Pancreas (tissue), 10 donors: Measurements from ENCODE around the gene ITPKB. TPM values are rescaled to one million over a fixed set of nuclear protein-coding genes. Genes with fewer than 3 reads are reported as not detected.

Experiments
- ATAC-seq, 4 donors: fragments of 200-7000 bp; cut with Tn5 transposase; one replicate each; pipeline versions ENCODE4 v1.8.0 to v1.9.1; 2020; ENCODE audit warnings: mild to moderate bottlenecking in 4 of 4, moderate library complexity in 4 of 4
- DNase-seq, 6 donors: peaks; one replicate each; pipeline ENCODE4 v3.0.0-alpha.2; 2020
- FAIRE-seq: peaks from 2 replicates; lab custom pipeline; 2012; peaks lifted over from hg19 to GRCh38; lab: Jason Lieb, UNC
- H3K27ac ChIP-seq, 4 donors: fragments of 200-600 bp; sonication (generic); 1 replicate in 3 of 4; 2 replicates in 1 of 4; pipeline versions ENCODE4 v1.5.0 to v1.8.0; 2020
- H3K27me3 ChIP-seq, 4 donors: fragments of 200-600 bp; one replicate each; pipeline ENCODE4 v1.8.0; 2021
- H3K36me3 ChIP-seq, 3 donors: fragments of 200-600 bp; sonication (generic) in 1 of 3; one replicate each; pipeline versions ENCODE4 v1.5.0 to v1.8.0; 2020 to 2021
- H3K4me1 ChIP-seq, 3 donors: fragments of 200-600 bp; one replicate each; pipeline ENCODE4 v1.8.0; 2021
- H3K4me3 ChIP-seq, 4 donors: fragments of 200-600 bp; sonication (generic) in 2 of 4; one replicate each; pipeline versions ENCODE4 v1.5.0 to v1.8.0; 2020 to 2021
- H3K9me3 ChIP-seq, 4 donors: fragments of 200-600 bp; one replicate each; pipeline ENCODE4 v1.8.0; 2021
- WGBS, 2 donors: extraction: QIAGEN DNeasy Blood & Tissue Kit; methylation state at CpG; one replicate each; pipeline ENCODE4 v1.1.7; 2013; 5-methylcytosine and 5-hydroxymethylcytosine counted together
- intact Hi-C, 3 donors: fragments of 100-400 bp; cut with DNase I; formaldehyde crosslinking; loops; one replicate each; pipeline versions ENCODE4 v1.11.1 to v1.14.2; 2022
- polyA plus RNA-seq, 2 donors: library from polyadenylated mRNA; stranded (reverse); fragments of 200-250 nt; gene quantifications; one replicate each; pipeline ENCODE4 v1.2.3, GENCODE V29; 2013
- total RNA-seq, 6 donors: library from RNA; stranded (reverse); fragmentation: NEBNext Ultra II Directional in 4 of 6; extraction: Animal tissue kit (Norgen Biotek cat#: 25700) in 4 of 6; gene quantifications; one replicate each; pipeline versions ENCODE4 v1.2.1 to v1.2.4, GENCODE V29; 2021 to 2023
- TF ChIP-seq, protein P1 (sequence below), 4 donors: fragments of 200-600 bp; sonication (generic) in 3 of 4; IDR thresholded peaks; one replicate each; pipeline versions ENCODE4 v1.5.0 to v1.8.0; 2021; ENCODE audit warnings: antibody characterized with exemption in 4 of 4
- donor health status: healthy with polysubstance abuse.
- donor health status: DM: no; HTN: no; CAD: no; lungs with moderate emphysema.
- donor health status: DM: no; HTN: no; CAD: no.
- donor health status: control.
- donor health status: control.
- donor health status: Bipolar disorder and iron deficiency.
- donor health status: DM: yes; HTN: yes; CAD: no.
- donor health status: DM: no; HTN: no; CAD: no.
- donor health status: DM: no; HTN: no; CAD: no.
- donor health status: DM: yes; HTN: yes; CAD: no.

The ITPKB gene
- total and polyA plus RNA-seq, 8 donors: 3.8 to 13.9 (median 5.5) TPM

DNA sequence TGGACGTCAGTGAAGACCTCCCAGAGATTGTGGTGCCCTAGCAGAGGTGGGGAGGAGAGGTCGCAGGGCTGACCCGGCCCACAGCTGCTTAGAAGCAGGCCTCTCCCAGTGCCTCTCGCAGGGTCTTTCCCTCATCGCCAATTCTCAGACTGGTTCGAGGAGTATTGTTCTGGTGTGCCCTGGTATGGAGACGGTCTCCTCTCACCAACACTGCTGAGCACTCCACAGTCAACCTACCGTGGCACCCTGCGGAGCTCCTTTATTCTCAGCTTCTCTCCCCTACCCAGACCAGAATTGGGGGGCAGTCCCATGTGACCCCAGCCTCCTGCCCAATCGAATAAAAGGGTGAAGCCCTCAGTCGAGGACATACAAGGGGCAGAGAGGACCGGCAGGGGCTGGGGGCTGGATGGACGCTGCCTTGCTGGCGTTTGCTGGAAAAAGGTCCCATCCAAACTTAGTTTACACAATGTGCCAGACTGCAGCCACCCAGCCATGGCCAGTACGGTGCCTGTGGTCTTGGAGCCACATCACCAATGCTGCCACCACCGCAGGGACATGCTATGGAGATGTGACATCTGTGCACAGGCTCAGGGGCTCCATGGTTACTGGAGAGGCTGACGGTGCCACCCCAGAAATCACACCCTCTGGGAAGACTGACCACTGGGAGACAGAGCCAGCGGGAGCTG lies 109.7 kb downstream of the ITPKB start:
- ATAC-seq (no peak), FAIRE-seq (no peak), DNase-seq (peak in 2 of 6 donors; percentile 8 to 32)
- Histone ChIP-seq H3K9me3 (no peaks in the 10 kb centered on the region), H3K4me3 (no peak overlapping the region), H3K36me3 (no peaks in the 10 kb centered on the region), H3K4me1 (no peaks in the 10 kb centered on the region), H3K27ac (no peak overlapping the region), H3K27me3 (no peaks in the 10 kb centered on the region)
- intact Hi-C loops: no loop called here
- WGBS, 2 donors: 81 to 84% methylated on average over 18 of the region's 18 CpGs
- TF ChIP-seq, protein P1, sequence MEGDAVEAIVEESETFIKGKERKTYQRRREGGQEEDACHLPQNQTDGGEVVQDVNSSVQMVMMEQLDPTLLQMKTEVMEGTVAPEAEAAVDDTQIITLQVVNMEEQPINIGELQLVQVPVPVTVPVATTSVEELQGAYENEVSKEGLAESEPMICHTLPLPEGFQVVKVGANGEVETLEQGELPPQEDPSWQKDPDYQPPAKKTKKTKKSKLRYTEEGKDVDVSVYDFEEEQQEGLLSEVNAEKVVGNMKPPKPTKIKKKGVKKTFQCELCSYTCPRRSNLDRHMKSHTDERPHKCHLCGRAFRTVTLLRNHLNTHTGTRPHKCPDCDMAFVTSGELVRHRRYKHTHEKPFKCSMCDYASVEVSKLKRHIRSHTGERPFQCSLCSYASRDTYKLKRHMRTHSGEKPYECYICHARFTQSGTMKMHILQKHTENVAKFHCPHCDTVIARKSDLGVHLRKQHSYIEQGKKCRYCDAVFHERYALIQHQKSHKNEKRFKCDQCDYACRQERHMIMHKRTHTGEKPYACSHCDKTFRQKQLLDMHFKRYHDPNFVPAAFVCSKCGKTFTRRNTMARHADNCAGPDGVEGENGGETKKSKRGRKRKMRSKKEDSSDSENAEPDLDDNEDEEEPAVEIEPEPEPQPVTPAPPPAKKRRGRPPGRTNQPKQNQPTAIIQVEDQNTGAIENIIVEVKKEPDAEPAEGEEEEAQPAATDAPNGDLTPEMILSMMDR (IDR thresholded peaks at IDR 0.05): no peak

DNA sequence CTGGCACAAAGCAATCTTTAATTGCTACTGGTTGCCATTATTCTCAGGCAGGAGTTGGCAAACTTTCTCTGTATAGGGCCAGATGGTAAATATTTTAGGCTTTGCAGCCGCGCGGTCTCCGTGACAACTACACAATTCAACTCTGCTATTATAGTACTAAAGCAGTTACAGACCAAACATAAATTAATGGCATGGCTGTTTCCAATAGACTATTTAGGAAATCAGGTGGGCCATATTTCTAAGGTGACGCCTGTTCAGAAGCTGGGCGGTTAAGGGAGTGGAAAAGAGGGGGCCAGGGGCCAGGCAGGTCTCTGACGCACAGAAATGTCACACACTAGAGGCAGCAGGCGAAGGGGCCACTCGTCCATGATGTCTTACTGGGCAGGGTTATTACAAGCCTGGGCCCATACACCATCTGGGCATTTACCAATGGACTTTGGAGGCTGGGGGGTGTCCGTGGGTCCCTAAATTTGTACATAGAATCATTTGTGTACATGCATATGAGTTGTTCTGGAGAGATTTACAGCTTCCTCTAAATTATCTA lies 110.4 kb downstream of the ITPKB start:
- no peak overlapping the region for H3K4me3 ChIP-seq
- intact Hi-C loops: no loop called here
- DNase-seq: peak in 1 of 6 donors; percentile 13
- H3K4me1 ChIP-seq: no peaks in the 10 kb centered on the region
- TF ChIP-seq, protein P1 (IDR thresholded peaks at IDR 0.05): no peak
- no peak for ATAC-seq
- WGBS, 2 donors: 84 to 90% methylated on average over 10 of the region's 10 CpGs
- no peak overlapping the region for H3K27ac ChIP-seq
- FAIRE-seq: no peak
- no peaks in the 10 kb centered on the region for H3K36me3 ChIP-seq
- no peaks in the 10 kb centered on the region for H3K27me3 ChIP-seq
- no peaks in the 10 kb centered on the region for H3K9me3 ChIP-seq

DNA sequence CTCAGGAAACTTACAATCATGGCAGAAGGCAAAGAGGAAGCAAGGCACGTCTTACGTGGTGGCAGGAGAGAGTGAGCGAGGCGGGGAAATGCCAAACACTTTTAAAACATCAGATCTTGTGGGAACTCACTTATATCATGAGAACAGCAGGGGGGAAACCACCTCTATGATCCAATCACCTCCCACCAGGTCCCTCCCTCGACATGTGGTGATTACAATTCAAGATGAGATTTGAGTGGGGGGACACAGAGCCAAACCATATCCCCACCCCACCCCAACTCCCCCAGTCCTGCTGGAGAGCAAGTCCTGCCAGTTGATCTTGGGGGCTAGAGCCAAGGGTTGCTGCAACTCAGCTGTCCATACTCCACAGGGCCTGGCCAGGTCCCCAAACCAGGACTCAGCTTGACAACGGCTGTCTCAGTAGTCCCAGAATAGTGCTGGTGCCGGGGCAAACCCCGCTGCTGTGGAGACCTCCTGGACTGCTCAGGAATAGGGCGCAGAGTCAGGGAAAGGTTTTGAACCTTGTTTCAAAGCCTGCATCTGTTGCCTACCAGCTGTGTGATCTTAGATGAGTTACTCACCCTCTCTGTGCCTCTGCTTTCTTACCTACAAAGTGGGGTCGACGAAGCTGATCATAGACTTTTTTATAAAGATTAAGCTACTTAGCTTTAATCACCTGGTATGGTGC lies 111.0 kb downstream of the ITPKB start:
- H3K27me3 ChIP-seq: no peaks in the 10 kb centered on the region
- H3K4me3 ChIP-seq: no peak overlapping the region
- ATAC-seq: no peak
- no peaks in the 10 kb centered on the region for H3K4me1 ChIP-seq
- no peak for FAIRE-seq
- H3K9me3 ChIP-seq: no peaks in the 10 kb centered on the region
- 86 to 94% methylated on average over 11 of the region's 11 CpGs for WGBS, 2 donors
- intact Hi-C loops: no loop called here
- TF ChIP-seq, protein P1 (IDR thresholded peaks at IDR 0.05): no peak
- H3K36me3 ChIP-seq: no peaks in the 10 kb centered on the region
- no peak overlapping the region for H3K27ac ChIP-seq
- peak in 1 of 6 donors; percentile 26 for DNase-seq

DNA sequence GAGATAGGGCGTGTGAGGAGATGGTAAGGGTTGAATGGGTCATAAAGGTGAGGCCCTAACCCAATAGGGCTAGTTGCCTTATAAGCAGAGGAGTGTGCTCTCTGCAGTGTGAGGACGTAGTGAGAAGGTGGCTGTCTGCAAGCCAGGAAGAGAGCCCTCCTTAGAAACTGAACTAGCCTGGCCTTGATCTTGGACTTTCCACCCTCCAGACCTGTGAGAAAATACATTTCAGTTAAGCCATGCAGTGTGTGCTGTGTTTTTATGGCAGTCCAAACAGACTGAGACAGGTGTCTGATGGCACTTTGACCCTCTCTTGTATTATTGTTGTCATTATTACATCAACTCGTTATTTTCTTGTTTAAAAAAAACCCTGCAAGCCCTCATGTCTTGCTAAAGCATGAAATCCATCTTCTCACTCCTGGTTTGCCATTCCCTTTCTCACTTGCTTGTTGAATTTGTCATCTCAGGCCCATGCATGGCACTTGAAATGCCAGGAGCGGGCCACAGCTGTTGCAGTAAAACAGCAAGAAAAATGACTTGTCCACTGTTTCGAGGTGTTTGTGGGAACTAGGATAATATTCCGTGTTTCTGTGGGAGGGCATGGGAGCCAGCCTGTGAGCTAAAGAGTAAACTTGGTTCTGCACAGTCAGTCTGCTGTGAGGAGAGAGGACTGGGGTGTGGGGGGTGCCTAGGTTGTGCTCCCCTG lies 111.9 kb downstream of the ITPKB start:
- Histone ChIP-seq H3K9me3 (no peaks in the 10 kb centered on the region), H3K27ac (no peak overlapping the region), H3K4me1 (no peaks in the 10 kb centered on the region), H3K36me3 (no peaks in the 10 kb centered on the region), H3K27me3 (no peaks in the 10 kb centered on the region), H3K4me3 (no peak overlapping the region)
- FAIRE-seq (no peak), DNase-seq (peak in 1 of 6 donors; percentile 30), ATAC-seq (no peak)
- intact Hi-C loops: no loop called here
- WGBS, 2 donors: 69% methylated on average over 6 of the region's 6 CpGs
- TF ChIP-seq, protein P1 (IDR thresholded peaks at IDR 0.05): no peak
